Measurements from ENCODE around the gene ICA1. TPM values are rescaled to one million over a fixed set of nuclear protein-coding genes. Genes with fewer than 3 reads are reported as not detected.

ICA1 gene
- total and polyA plus RNA-seq, 7 donors = 1.6 to 4.1 (median 2.3) TPM

- intact Hi-C loops (cut with DNase I) = no loop called here
- no peak for TF ChIP-seq CTCF (IDR thresholded peaks at IDR 0.05)
- Histone ChIP-seq H3K27ac (no peak overlapping the region), H3K27me3 (ENCODE audit: insufficient read depth in 3 of 3, low read length in 2 of 3) (no peaks in the 10 kb centered on the region), H3K4me3 (no peak overlapping the region), H3K9me3 (no peaks in the 10 kb centered on the region), H3K4me1 (peaks cover 19% of the 10 kb centered on the region), H3K36me3 (ENCODE audit: insufficient read depth in 1 of 2, low read depth in 1 of 2) (no peaks in the 10 kb centered on the region)
- no peak for DNase-seq
- 49 to 64% (median 58%) methylated on average over 8 of the region's 8 CpGs for WGBS, 3 donors
- peak in 1 of 4 donors; percentile 59 for ATAC-seq
These were observed 115.1 kb downstream of the ICA1 start for GRCh38 chr7:8146788-8147413.

GRCh38 chr7:8146106-8146787 is 115.7 kb downstream of the ICA1 start:
- Histone ChIP-seq H3K27me3 (ENCODE audit: insufficient read depth in 3 of 3, low read length in 2 of 3) (no peaks in the 10 kb centered on the region), H3K4me3 (no peak overlapping the region), H3K27ac (no peak overlapping the region), H3K9me3 (no peaks in the 10 kb centered on the region), H3K4me1 (peaks cover 18% of the 10 kb centered on the region), H3K36me3 (ENCODE audit: insufficient read depth in 1 of 2, low read depth in 1 of 2) (no peaks in the 10 kb centered on the region)
- DNase-seq = no peak
- no peak for TF ChIP-seq CTCF (IDR thresholded peaks at IDR 0.05)
- intact Hi-C loops (cut with DNase I) = no loop called here
- no peak for ATAC-seq
- WGBS, 3 donors = 52 to 63% (median 55%) methylated on average over 12 of the region's 12 CpGs

GRCh38 chr7:8144856-8145255 is 117.1 kb downstream of the ICA1 start:
- intact Hi-C loops (cut with DNase I) = no loop called here
- ATAC-seq (no peak), DNase-seq (no peak)
- Histone ChIP-seq H3K4me1 (peaks cover 14% of the 10 kb centered on the region), H3K27ac (no peak overlapping the region), H3K36me3 (ENCODE audit: insufficient read depth in 1 of 2, low read depth in 1 of 2) (no peaks in the 10 kb centered on the region), H3K4me3 (no peak overlapping the region), H3K27me3 (ENCODE audit: insufficient read depth in 3 of 3, low read length in 2 of 3) (no peaks in the 10 kb centered on the region), H3K9me3 (no peaks in the 10 kb centered on the region)
- WGBS, 3 donors = 89 to 92% (median 90%) methylated on average over 4 of the region's 4 CpGs
- no peak for TF ChIP-seq CTCF (IDR thresholded peaks at IDR 0.05)

GRCh38 chr7:8143151-8143874 is 118.7 kb downstream of the ICA1 start:
- Histone ChIP-seq H3K9me3 (no peaks in the 10 kb centered on the region), H3K27me3 (ENCODE audit: insufficient read depth in 3 of 3, low read length in 2 of 3) (no peaks in the 10 kb centered on the region), H3K4me1 (peaks cover 8% of the 10 kb centered on the region), H3K36me3 (ENCODE audit: insufficient read depth in 1 of 2, low read depth in 1 of 2) (no peaks in the 10 kb centered on the region), H3K27ac (no peak overlapping the region), H3K4me3 (no peak overlapping the region)
- intact Hi-C loops (cut with DNase I) = loop anchor here in 1 of 2 donors (1.0 kb wide), 1 partner anchor 47 kb away; no protein-coding TSS in a partner anchor
- WGBS, 3 donors = 28 to 55% (median 31%) methylated on average over 6 of the region's 6 CpGs
- ATAC-seq (peak; percentile 87 to 98 (median 96)), DNase-seq (peak in 1 of 2 donors; percentile 74)
- no peak for TF ChIP-seq CTCF (IDR thresholded peaks at IDR 0.05)
